ACC112 (cell line): ENCODE measurements around the gene NCOA7.
A peak's percentile ranks its signal among the peaks of the same experiment; 100 is the strongest.
"Not testable (repeated sequence)": the region's sequence is repeated elsewhere in the genome, so short reads cannot be mapped to it uniquely, and the experiment has no call there.

Source experiments
- H2AFZ ChIP-seq: fragments of 200-600 bp; sonication (generic); one replicate; pipeline ENCODE4 v1.6.0; 2017; ENCODE audit warnings: antibody characterized with exemption, low read length; ENCODE audit not compliant: unreplicated experiment
- H3K27ac ChIP-seq: fragments of 200-600 bp; sonication (generic); 2 replicates; pipeline ENCODE4 v1.5.1; 2014; ENCODE audit warnings: low read depth, mild to moderate bottlenecking, antibody characterized with exemption, low read length, moderate library complexity
- H3K27me3 ChIP-seq: fragments of 200-600 bp; sonication (generic); 2 replicates; pipeline ENCODE4 v1.6.1; 2014; ENCODE audit warnings: mild to moderate bottlenecking, antibody characterized with exemption, low read length, moderate library complexity, mixed read lengths; ENCODE audit not compliant: insufficient read depth
- H3K36me3 ChIP-seq: fragments of 200-600 bp; sonication (generic); 2 replicates; pipeline ENCODE4 v1.6.1; 2016; ENCODE audit warnings: mild to moderate bottlenecking, antibody characterized with exemption, low read length, moderate library complexity, mixed read lengths; ENCODE audit not compliant: insufficient read depth
- H3K4me1 ChIP-seq: fragments of 200-600 bp; sonication (generic); one replicate; pipeline ENCODE4 v1.6.1; 2016; ENCODE audit warnings: low read length, mixed read lengths; ENCODE audit not compliant: insufficient read depth, unreplicated experiment, control insufficient read depth
- H3K4me3 ChIP-seq: fragments of 200-600 bp; sonication (generic); 2 replicates; pipeline ENCODE4 v1.5.1; 2014; ENCODE audit warnings: mild to moderate bottlenecking, low read depth, low read length
- H3K79me2 ChIP-seq: fragments of 200-600 bp; sonication (generic); one replicate; pipeline ENCODE4 v1.6.0; 2016; ENCODE audit warnings: low read length; ENCODE audit not compliant: control insufficient read depth, unreplicated experiment, insufficient read depth

NCOA7 gene

GRCh38 chr6:125935520-125935919 is 144.8 kb downstream of the NCOA7 start:
- H3K36me3 ChIP-seq, H3K4me3 ChIP-seq, H3K79me2 ChIP-seq, H2AFZ ChIP-seq, H3K27me3 ChIP-seq, H3K27ac ChIP-seq: not testable (repeated sequence)
- H3K4me1 ChIP-seq = peaks cover 24% of the 10 kb centered on the region

GRCh38 chr6:125939026-125939425 is 148.3 kb downstream of the NCOA7 start:
- H3K4me3 ChIP-seq = no peak overlapping the region
- no peaks in the 10 kb centered on the region for H3K79me2 ChIP-seq
- H3K27me3 ChIP-seq = no peaks in the 10 kb centered on the region
- no peaks in the 10 kb centered on the region for H3K36me3 ChIP-seq
- H3K4me1 ChIP-seq = peaks cover 29% of the 10 kb centered on the region
- no peak overlapping the region for H2AFZ ChIP-seq
- H3K27ac ChIP-seq = no peak overlapping the region

- Histone ChIP-seq H3K79me2 (no peaks in the 10 kb centered on the region), H3K27me3 (no peaks in the 10 kb centered on the region), H3K36me3 (no peaks in the 10 kb centered on the region), H3K4me3 (no peak overlapping the region), H3K4me1 (peaks cover 36% of the 10 kb centered on the region), H3K27ac (no peak overlapping the region), H2AFZ (no peak overlapping the region)
These were observed 149.0 kb downstream of the NCOA7 start for GRCh38 chr6:125939791-125940190.

- no peaks in the 10 kb centered on the region for H3K36me3 ChIP-seq
- no peak overlapping the region for H3K4me3 ChIP-seq
- no peaks in the 10 kb centered on the region for H3K79me2 ChIP-seq
- no peaks in the 10 kb centered on the region for H3K27me3 ChIP-seq
- H2AFZ ChIP-seq = peak overlapping the region; percentile 40
- H3K27ac ChIP-seq = peak overlapping the region; percentile 43; the same call in 1 of the 2 replicates
- H3K4me1 ChIP-seq = peaks cover 43% of the 10 kb centered on the region
These were observed 149.7 kb downstream of the NCOA7 start for GRCh38 chr6:125940247-125941041.

- peaks cover 65% of the 10 kb centered on the region for H3K4me1 ChIP-seq
- no peaks in the 10 kb centered on the region for H3K79me2 ChIP-seq
- no peak overlapping the region for H3K27ac ChIP-seq
- H3K4me3 ChIP-seq = no peak overlapping the region
- H2AFZ ChIP-seq = peak overlapping the region; percentile 16
- H3K27me3 ChIP-seq = no peaks in the 10 kb centered on the region
- H3K36me3 ChIP-seq = no peaks in the 10 kb centered on the region
These were observed 152.1 kb downstream of the NCOA7 start for GRCh38 chr6:125942672-125943527.

GRCh38 chr6:125943528-125944433 is 153.0 kb downstream of the NCOA7 start:
- H3K79me2 ChIP-seq = no peaks in the 10 kb centered on the region
- H3K27ac ChIP-seq = peak overlapping the region; percentile 97
- H3K36me3 ChIP-seq = no peaks in the 10 kb centered on the region
- peak overlapping the region; percentile 74 for H2AFZ ChIP-seq
- no peaks in the 10 kb centered on the region for H3K27me3 ChIP-seq
- peaks cover 74% of the 10 kb centered on the region for H3K4me1 ChIP-seq
- peak overlapping the region; percentile 26; the same call in 1 of the 2 replicates for H3K4me3 ChIP-seq

GRCh38 chr6:125944434-125944816 is 153.7 kb downstream of the NCOA7 start:
- Histone ChIP-seq H3K4me3 (peak overlapping the region; percentile 26; the same call in 1 of the 2 replicates), H3K4me1 (peaks cover 74% of the 10 kb centered on the region), H2AFZ (peak overlapping the region; percentile 74), H3K79me2 (no peaks in the 10 kb centered on the region), H3K27ac (peak overlapping the region; percentile 97), H3K36me3 (no peaks in the 10 kb centered on the region), H3K27me3 (no peaks in the 10 kb centered on the region)

- Histone ChIP-seq H3K4me1 (peaks cover 74% of the 10 kb centered on the region), H3K36me3 (no peaks in the 10 kb centered on the region), H3K27me3 (no peaks in the 10 kb centered on the region), H2AFZ (peak overlapping the region; percentile 74), H3K79me2 (no peaks in the 10 kb centered on the region), H3K4me3 (peak overlapping the region; percentile 26; the same call in 1 of the 2 replicates), H3K27ac (peak overlapping the region; percentile 97)
These were observed 154.1 kb downstream of the NCOA7 start for GRCh38 chr6:125944896-125945295.

GRCh38 chr6:125945378-125946141 is 154.8 kb downstream of the NCOA7 start:
- peak overlapping the region; percentile 97 for H3K27ac ChIP-seq
- no peak overlapping the region for H2AFZ ChIP-seq
- peak overlapping the region; percentile 41; the same call in 1 of the 2 replicates for H3K4me3 ChIP-seq
- H3K36me3 ChIP-seq = no peaks in the 10 kb centered on the region
- peaks cover 69% of the 10 kb centered on the region for H3K4me1 ChIP-seq
- no peaks in the 10 kb centered on the region for H3K27me3 ChIP-seq
- H3K79me2 ChIP-seq = no peaks in the 10 kb centered on the region
